ENCODE data around the gene CCR6. TPM values are rescaled to one million over a fixed set of nuclear protein-coding genes. Genes with fewer than 3 reads are reported as not detected.

Gene CCR6
- total and polyA plus RNA-seq, 2 of the 8 experiments (the other 6 are each of a cell fraction or from before 2014, with no cell fraction given) = 0.06 TPM; not detected in 1

- H2AK5ac ChIP-seq (ENCODE audit: low read depth, low read length) = no peak overlapping the region
- H3K36me3 ChIP-seq (ENCODE audit: control insufficient read depth in 2 of 4, insufficient read depth in 4 of 4, low read length in 3 of 4) = no peaks in the 10 kb centered on the region
- H3K27ac ChIP-seq (ENCODE audit: low read depth, low read length) = no peak overlapping the region
- no peak overlapping the region for H3K56ac ChIP-seq (replicated peaks; ENCODE audit: insufficient read length, low read depth, low read length)
- H3K18ac ChIP-seq (ENCODE audit: extremely low read depth, low read length) = no peak overlapping the region
- no peak overlapping the region for H3K23ac ChIP-seq (ENCODE audit: insufficient read length)
- H2AFZ ChIP-seq (ENCODE audit: low read length) = no peak overlapping the region
- no peaks in the 10 kb centered on the region for H3K79me1 ChIP-seq (ENCODE audit: low read depth, low read length)
- H3K14ac ChIP-seq (ENCODE audit: insufficient read length) = no peak overlapping the region
- no peak overlapping the region for H4K5ac ChIP-seq (ENCODE audit: insufficient read length, low read depth, low read length)
- no peaks in the 10 kb centered on the region for H3K79me2 ChIP-seq (ENCODE audit: control insufficient read depth in 1 of 2, insufficient read depth in 2 of 2, low read length in 2 of 2)
- ChIA-PET CTCF (ENCODE audit: partially characterized antibody) (interaction anchor here (2.0 to 7.2 kb wide), 5 partner anchors 8 to 366 kb away, joined by 5 to 72 read pairs (median 9); no protein-coding TSS in a partner anchor), POLR2A (ENCODE audit: partially characterized antibody) (interaction anchor here (0.7 to 1.7 kb wide), 2 partner anchors 15 to 552 kb away, joined by 3 to 5 read pairs; no protein-coding TSS in a partner anchor)
- H2BK120ac ChIP-seq (replicated peaks; ENCODE audit: low read depth, low read length) = no peak overlapping the region
- no peak overlapping the region for H2BK20ac ChIP-seq (ENCODE audit: low read length)
- no peak overlapping the region for H3K4me3 ChIP-seq (ENCODE audit: extremely low read depth in 1 of 4, insufficient read depth in 2 of 4, low read depth in 3 of 4, low read length in 4 of 4)
- H3K9ac ChIP-seq (replicated peaks in 1 of 4; ENCODE audit: extremely low read depth in 1 of 4, low read depth in 3 of 4, low read length in 3 of 4) = no peak overlapping the region
- 90 to 100% methylated on average over 1 to 6 of the region's 6 CpGs for WGBS, 2 experiments (ENCODE audit: extremely low coverage in 1 of 2, insufficient coverage in 1 of 2, insufficient read length in 1 of 2, insufficient replicate concordance in 2 of 2, low coverage in 1 of 2, low lambda C conversion rate in 2 of 2, missing lambda C conversion rate in 1 of 2)
- no peaks in the 10 kb centered on the region for H4K20me1 ChIP-seq (replicated peaks in 1 of 2; ENCODE audit: control insufficient read depth in 1 of 2, insufficient read depth in 2 of 2, low read length in 2 of 2)
- no peak overlapping the region for H3K4me2 ChIP-seq (ENCODE audit: insufficient read depth in 1 of 2, low read depth in 2 of 2, low read length in 2 of 2)
- H2BK12ac ChIP-seq (ENCODE audit: low read depth, low read length) = no peak overlapping the region
- TF ChIP-seq RAD21 (IDR thresholded peaks at IDR 0.05 in 1 of 2, conservative IDR thresholded peaks at IDR 0.05 in 1 of 2; ENCODE audit: low read depth in 2 of 2, low read length in 2 of 2) (no peak), RBBP5 (IDR thresholded peaks at IDR 0.05; ENCODE audit: borderline replicate concordance, low read depth, low read length) (no peak), SUZ12 (IDR thresholded peaks at IDR 0.05; ENCODE audit: low read length) (no peak), FOSL1 (IDR thresholded peaks at IDR 0.05; ENCODE audit: insufficient read depth, low read depth, low read length) (no peak), POLR2A (IDR thresholded peaks at IDR 0.05; ENCODE audit: control extremely low read depth in 1 of 2, low read depth in 2 of 2, low read length in 2 of 2) (no peak), YY1 (IDR thresholded peaks at IDR 0.05; ENCODE audit: low read depth, low read length) (no peak)
- TF ChIP-seq, protein P1, sequence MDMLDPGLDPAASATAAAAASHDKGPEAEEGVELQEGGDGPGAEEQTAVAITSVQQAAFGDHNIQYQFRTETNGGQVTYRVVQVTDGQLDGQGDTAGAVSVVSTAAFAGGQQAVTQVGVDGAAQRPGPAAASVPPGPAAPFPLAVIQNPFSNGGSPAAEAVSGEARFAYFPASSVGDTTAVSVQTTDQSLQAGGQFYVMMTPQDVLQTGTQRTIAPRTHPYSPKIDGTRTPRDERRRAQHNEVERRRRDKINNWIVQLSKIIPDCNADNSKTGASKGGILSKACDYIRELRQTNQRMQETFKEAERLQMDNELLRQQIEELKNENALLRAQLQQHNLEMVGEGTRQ (IDR thresholded peaks at IDR 0.05; ENCODE audit: low read length) = no peak
- FAIRE-seq (no peak), DNase-seq (ENCODE audit: low read depth in 1 of 2, low spot score in 2 of 2) (no peak)
- H3K9me3 ChIP-seq (ENCODE audit: insufficient read depth in 2 of 2, low read depth in 1 of 2, low read length in 1 of 2) = no peaks in the 10 kb centered on the region
- peaks cover 0 to 12% (median 8%) of the 10 kb centered on the region in 4 experiments; a peak in 5 of 7 replicates for H3K4me1 ChIP-seq (replicated peaks in 1 of 4; ENCODE audit: control insufficient read depth in 3 of 4, insufficient read depth in 4 of 4, low read length in 3 of 4)
- H4K91ac ChIP-seq (replicated peaks; ENCODE audit: insufficient read length, low read length) = no peak overlapping the region
- no peaks in the 10 kb centered on the region for H3K27me3 ChIP-seq (replicated peaks in 1 of 4; ENCODE audit: control insufficient read depth in 3 of 4, extremely low read depth in 1 of 4, insufficient read depth in 3 of 4, low read length in 3 of 4)
- H2BK15ac ChIP-seq (ENCODE audit: low read length) = no peak overlapping the region
- no peak overlapping the region for H2BK5ac ChIP-seq (ENCODE audit: low read depth, low read length)
- H3K4ac ChIP-seq (replicated peaks; ENCODE audit: insufficient read length, low read depth, low read length) = no peak overlapping the region
- H4K8ac ChIP-seq (ENCODE audit: extremely low read depth, insufficient read depth, low read length) = no peak overlapping the region
- no peaks in the 10 kb centered on the region; the same call in 1 of the 2 replicates for H3K23me2 ChIP-seq (ENCODE audit: low read depth, low read length)
Measured at GRCh38 chr6:167137881-167138280, 15.0 kb downstream of the CCR6 start.

All from H1 (cell line).